GM10847 (cell line): Measurements from ENCODE around the gene ZNF618.

Source experiments
- POLR2A ChIP-seq: IDR thresholded peaks from 2 replicates; pipeline ENCODE4 v1.6.1; 2011; ENCODE audit not compliant: insufficient read length; ENCODE audit errors: extremely low read depth

The ZNF618 gene

DNA sequence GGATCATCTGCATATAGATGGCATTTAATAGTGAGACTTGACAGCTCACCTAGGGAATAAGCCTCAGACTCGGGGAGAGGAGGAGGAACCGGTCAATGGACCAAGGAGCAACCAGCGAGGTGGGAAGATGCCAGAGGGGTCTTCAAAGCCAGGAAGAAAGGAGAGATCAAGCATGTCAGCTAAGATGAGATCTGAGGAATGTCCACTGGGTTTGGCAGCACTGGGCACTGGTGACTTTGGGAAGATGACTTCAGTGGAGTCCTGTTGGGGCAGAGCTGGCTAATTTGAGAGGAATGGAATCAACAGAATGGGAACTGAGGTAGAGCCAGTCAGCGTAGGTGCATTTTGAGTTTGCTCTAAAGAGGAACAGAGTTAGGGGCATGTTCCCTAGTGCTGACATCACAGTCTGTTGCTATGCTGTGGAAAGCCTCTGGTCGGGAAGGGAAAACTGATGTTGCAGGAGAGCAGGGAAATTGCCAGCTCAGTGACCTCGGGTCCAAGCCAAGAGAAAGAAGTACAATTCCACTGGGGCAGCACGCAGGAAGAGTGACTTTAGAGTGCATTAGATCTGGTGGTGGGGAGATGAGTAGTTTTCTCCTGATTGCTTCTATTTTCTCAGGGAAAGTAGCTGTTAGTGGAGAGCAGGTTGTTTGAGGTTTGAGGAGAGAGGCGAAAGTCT lies 56.9 kb downstream of the ZNF618 start:
- TF ChIP-seq POLR2A = no peak

DNA sequence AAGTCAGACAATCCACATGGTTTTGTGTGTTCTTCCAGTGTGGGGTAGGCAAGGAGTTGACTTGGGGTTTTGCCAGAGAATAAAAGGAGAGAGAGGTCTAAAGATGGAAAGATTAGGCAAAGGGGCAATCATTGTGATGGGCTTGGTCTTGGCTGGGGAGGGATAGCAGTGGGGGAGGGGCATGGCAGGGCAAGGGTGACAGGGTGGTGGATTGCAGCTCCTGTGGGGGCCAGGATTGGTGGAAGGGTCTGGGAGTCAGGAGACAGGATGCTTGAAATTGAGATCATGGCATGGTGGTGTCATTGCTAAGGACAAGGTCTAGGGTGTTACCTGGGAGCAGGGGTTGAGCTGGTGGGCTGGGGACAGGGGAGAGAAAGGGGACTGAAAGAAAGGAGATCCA lies 57.6 kb downstream of the ZNF618 start:
- TF ChIP-seq POLR2A = no peak

DNA sequence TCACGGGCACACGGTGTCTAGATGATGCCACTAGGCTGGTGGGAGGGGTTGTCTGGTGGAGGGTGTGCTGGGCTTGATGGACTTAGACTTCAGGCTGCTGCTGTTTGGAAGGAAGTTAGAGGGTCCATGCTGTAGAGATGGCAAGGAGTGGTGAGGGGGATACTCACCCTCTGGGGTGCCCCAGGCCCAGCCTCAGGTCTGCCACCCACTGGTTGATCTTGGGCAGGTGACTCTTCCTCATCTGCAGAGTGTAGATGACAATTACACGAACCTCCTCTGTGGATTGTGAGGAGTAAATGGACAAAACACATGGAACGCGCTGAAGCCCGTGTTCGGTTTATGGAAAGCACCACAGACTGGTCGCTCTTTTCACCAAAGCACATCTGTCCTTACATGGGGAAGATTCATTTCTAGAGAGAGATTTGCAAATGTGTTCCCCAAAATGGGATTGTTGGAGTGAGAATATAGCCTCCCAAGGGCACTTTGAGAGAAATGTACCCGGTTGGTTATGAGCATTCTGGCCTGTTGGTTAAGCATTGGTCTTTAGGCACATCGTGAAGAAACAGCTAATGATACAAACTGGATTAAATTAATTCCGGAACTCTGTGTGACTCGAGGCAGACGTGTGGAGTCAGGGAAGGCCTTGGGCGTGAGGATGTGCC lies 58.2 kb downstream of the ZNF618 start:
- no peak for TF ChIP-seq POLR2A

DNA sequence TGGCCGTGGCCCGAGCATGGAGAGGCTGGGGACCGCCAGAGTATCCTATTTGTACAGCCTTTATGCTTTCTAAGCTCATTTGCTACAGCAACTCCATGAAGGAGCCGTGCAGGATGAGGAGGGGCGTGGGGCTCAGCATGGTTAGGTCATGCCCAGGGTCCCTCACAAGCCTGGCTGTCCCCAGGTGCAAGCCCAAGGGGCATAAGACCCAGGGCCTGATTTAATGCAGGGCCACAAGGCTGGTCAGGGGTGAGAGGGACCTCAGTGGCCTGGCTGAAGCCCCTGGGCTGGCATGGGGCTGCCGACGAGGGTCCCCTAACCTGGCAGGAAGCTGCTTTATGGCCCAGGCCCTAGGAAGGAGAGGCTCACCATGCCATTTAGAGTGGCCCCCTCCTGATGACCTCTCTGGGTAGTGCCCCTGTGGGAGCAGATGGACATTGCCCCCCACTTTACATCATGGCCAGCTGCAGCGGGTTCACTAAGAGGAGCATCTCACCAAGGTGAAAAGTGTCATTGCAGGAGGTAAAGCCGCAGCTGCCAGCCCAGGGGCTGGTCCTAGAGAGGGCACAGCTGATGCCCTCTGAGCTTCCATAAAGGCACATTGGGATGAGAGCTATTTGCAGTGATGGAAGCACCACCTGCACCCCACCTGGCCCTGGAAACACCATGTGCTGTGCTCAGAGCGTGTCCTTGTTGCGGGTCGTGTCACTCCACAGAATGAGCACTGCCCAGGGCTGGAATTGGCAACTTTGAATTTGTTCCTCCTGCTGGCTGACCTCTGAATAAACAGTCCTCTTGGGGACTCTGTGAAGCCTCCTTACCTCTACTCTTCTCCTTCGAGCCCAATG lies 58.9 kb downstream of the ZNF618 start:
- TF ChIP-seq POLR2A = no peak

DNA sequence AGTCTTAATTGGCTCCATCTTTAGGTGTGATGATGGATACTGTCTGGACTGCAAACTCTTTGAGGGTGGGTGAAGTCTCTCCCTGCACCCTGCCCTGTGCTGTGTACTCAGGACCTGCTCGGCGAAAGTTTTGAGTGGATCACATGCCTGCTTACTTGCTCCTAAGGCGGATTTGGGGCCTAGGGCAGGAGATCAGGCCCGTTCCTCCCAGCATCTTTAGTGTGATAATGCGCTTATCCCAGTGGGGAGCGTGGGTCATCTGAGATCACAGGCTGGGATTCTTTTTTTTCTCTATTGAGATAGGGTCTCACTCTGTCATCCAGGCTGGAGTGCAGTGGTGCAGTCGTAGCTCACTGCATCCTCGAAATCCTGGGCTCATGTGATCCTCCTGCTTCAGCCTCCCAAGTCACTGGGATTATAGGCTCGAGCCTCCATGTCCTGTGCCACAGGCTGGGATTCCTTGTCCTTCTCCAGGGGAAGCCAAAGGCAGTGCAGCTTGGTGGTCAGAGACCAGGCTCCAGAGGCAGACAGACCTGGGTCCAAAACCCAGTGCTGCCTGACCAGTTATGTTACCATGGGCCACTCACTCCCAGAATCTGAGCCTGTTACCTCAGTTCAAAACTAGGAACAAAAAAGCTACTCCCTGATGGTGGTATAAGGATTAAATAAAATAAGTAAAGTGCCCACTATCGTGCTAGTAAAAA lies 59.7 kb downstream of the ZNF618 start:
- TF ChIP-seq POLR2A = no peak

DNA sequence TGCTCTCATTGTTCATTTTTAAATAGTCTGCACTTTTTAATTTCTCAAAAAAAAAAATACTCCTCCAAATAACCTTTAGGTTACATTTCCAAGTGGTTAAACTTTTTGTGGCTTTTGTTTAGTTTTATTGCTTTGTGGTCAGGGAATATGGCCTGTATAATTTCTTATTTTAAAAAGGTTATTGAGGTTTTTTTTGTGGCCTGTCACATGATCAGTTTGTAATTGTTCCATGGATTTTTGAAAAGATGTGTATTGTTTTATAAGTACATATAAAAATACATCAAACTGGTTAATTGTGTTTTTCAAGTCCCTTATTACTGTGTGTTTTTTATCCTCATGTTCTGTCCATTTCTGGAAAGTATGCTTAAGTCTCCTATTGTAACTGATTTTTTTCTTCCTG lies 64.0 kb downstream of the ZNF618 start:
- no peak for TF ChIP-seq POLR2A

DNA sequence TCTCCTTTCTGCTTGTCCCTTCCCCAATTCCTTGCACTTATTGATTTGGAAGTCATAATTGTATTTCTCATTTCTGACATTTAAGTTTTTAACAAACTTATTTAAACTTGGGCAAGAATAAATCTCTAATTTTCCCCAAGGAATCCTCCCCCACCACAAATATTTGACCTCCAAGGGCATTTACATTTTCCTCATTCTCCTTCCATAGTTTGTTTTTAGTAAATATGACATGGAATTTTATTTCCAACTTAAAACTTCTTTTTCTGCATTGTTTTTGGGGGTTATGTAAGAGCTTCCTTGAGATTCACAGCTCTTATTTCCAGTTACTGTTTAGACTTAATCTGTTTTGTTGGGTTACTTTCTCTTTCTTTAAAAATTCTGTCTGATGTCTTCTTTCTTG lies 64.9 kb downstream of the ZNF618 start:
- TF ChIP-seq POLR2A = no peak

DNA sequence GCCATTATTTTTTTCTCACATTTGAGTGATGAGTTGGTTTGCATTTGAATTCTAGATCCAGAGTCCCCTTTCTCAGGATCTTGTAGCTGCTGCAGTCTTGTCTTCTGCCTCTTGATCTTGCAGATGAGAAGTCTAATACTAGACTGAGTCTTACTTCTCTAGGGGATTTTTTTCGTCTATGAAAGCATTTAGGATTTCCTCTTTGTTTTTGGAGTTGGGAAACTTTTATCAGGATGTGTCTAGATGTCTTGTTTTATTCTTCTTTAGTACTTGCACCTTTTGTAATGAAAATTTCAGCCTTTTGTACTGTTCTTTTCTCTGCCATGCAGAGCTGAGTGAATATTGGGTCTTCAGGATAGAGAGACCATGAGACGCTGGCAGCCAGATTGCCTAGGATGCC lies 65.4 kb downstream of the ZNF618 start:
- TF ChIP-seq POLR2A = no peak

DNA sequence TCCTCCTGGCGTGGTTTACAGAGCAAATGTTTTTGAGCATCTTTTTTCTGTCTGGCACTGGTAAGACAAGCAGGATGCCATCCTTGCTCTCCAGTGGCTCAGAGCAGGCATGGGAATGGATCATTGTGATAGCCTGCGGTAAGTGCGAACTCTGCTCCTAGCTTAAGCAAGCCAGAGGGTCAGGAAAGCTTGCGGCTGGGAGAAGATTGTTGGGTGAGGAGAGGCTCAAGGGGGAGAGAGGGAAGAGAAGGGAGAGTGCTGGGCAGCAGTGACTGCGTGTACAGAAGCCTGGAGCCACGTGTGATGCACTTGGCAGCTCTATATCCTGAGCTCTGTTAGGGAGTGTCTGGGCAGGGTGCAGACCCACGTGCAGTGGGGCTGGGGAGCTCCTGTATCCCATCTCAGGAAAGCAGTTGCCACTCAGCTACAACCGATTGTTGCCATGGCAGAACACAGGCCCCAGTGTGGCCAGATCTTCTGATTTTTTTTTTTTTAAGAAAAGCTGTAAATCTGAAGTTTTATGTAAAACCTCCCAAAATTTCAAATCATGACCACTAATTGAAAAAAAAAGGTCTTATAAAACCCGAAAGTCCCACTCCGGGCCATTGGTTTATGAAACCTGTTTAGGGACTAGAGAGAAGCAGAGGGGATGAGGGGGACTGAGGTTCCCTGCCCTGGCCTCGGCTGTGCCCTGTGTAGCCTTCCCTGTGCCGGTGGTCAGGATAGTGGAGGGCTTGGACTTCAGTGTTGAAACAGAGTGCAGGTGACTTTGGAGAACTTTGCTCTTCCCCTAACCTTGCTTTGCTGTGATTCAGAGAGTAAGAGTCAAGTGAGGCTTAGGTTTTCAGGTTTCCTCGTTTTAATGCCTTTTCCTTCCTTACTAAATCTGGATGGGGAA lies 67.3 kb downstream of the ZNF618 start:
- TF ChIP-seq POLR2A = no peak

DNA sequence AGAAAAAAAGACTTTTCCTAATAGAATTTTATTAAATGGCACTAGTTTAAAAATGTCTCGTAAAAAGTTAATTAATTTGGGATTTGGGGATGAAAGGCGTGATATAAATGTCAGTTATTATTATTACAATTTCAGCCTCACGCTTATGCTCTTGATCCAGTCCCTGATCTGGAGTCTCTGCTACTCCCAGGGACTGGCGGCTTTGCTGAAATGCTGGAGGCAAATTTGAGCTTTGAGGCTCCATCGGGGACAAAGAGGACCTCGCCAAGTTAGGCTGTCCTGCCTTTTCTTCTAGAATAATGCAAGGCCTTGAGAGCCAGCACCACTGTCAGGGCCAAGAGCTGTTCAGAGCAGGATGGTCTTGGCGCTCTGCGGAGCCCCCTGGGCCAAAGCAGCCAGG lies 69.7 kb downstream of the ZNF618 start:
- TF ChIP-seq POLR2A = no peak

DNA sequence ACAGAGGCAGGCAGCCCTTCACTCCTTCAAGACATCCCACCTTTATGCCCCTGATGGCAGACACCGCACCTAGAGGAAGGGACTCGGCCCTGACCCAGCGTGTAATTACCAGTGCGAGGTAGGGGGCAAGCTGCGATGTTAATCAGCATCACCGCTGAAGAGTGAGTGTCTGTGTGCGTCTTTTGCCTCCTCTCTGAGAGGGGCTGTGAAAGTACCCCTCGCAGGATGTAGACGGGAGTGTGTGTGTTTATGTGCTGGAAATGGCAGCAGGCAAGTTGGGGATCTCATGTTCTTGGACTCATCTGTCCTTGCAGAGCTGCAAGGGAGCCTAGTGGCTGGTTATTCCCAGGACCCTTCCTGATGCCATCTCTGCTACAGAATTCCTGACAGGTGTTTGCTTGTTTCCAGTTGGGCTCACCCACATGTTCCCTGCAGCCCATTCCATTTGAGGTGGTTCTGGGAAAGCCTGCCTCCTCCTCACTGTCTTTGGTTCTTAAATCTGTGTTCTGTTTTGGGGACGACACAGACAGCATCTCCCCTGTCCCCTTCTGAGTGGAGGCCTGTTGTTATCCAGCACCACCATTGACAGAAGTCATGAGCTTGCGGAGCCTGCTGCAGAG lies 70.5 kb downstream of the ZNF618 start:
- TF ChIP-seq POLR2A = no peak

DNA sequence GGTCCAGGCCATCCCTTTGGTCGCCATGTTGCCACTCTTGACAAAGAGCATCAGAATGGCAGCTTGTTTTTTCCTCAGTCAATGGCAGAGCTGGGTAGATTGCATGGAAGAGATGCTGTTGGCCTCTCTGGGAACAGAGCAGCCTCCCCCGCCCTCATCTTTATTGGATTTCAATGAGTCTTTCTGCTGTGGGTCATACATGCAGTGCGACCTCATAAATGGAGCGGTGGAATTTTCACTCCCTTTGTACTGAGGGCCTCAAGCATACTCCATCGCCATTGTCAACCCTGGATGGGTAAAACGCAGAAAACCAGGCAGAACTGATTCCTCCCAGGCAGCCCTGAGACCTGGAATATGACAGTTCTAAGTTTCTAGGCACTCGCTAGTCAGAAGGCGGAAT lies 71.8 kb downstream of the ZNF618 start:
- no peak for TF ChIP-seq POLR2A

DNA sequence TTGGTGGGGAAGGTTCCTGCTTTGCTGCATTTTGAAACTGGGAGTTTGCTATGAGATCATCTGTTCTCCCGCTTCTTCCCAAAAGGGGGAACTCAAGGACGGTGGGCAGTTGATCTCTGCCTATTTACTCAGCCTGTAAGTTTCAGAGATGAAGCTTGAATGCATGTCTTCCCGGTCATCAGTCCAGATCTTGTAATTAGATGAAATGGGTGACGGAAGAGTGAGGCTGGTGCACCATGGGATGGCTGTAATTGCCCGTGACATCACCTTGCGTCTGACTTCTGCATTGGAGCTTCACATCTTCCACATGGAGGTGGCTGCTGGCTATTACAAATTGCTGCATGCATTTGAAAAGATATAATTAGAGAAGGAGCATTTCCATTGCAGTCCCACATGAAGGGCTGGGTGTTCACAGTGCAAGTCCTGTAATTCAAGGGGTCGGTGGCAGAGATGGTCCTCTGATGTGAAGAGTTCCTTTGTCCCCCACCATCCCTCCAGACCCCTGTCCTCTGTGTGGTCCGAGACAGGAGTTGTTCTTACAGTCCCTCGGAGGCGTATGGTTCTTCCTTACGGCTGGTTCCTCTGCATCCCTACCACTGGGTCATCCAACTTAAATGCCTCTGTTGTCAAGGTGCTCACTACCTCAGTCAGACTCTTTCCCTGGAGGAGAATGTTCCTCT lies 72.9 kb downstream of the ZNF618 start:
- no peak for TF ChIP-seq POLR2A
